ENCODE data around the gene ST6GALNAC4.

ST6GALNAC4 gene

DNA sequence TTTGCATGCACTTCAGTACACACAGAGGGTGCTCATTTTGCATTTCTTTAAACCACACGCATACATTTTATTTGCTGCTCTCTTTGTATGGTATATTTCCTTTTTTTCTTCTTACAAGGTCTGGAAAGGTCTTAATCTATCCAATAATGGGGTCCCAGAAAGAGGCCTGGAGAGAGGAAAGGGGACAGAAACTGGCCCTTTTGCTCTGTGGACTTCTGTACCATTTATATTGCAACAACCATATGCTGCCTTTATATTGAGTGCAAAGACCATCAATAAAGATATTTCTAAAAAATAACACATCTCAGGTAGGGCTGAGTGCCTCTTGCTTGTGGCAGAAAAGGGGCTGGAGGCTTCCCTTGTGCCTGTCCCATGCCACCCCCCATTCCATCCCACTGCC lies 36.3 kb upstream of the ST6GALNAC4 start:
- TF ChIP-seq, protein P1, sequence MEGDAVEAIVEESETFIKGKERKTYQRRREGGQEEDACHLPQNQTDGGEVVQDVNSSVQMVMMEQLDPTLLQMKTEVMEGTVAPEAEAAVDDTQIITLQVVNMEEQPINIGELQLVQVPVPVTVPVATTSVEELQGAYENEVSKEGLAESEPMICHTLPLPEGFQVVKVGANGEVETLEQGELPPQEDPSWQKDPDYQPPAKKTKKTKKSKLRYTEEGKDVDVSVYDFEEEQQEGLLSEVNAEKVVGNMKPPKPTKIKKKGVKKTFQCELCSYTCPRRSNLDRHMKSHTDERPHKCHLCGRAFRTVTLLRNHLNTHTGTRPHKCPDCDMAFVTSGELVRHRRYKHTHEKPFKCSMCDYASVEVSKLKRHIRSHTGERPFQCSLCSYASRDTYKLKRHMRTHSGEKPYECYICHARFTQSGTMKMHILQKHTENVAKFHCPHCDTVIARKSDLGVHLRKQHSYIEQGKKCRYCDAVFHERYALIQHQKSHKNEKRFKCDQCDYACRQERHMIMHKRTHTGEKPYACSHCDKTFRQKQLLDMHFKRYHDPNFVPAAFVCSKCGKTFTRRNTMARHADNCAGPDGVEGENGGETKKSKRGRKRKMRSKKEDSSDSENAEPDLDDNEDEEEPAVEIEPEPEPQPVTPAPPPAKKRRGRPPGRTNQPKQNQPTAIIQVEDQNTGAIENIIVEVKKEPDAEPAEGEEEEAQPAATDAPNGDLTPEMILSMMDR (IDR thresholded peaks at IDR 0.05): no peak

DNA sequence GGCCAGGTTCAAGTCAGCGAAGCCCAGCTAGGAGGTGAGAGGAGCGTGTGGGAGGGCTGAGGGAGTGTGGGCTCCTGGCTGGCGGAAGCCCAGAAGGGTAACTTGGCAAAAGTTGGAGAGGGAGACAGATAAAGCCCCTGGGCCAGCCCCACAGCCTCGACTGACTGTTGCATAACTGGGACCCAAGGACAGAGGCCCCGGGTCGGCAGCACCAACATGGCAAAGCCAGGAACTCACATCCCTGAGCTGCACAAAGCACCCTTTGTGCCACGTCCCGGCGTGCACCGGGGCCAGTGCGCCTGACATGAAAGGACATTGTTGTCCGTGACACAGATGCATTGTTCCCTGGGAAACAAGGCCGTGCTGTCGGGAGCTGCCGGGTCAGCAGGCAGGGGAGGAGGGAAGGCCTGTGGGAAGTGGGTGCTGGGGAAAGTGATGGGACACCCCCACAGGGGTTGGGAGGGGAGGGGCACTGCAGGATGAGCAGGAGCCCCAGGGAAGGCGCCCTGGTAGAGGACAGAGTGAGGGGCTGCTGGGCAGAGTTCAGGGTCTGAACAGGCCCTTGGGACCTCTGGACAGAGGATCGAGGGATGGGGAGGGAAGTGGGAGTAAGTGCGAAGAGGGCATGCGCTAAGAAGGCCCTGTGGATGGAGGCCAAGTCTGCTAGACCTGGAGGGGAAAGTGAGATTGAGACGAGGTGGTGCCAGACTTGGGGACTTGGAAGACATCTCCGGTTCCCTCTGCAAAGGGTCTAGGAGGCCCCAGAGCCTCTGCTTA lies 33.9 kb upstream of the ST6GALNAC4 start:
- TF ChIP-seq, protein P1 (IDR thresholded peaks at IDR 0.05): no peak

DNA sequence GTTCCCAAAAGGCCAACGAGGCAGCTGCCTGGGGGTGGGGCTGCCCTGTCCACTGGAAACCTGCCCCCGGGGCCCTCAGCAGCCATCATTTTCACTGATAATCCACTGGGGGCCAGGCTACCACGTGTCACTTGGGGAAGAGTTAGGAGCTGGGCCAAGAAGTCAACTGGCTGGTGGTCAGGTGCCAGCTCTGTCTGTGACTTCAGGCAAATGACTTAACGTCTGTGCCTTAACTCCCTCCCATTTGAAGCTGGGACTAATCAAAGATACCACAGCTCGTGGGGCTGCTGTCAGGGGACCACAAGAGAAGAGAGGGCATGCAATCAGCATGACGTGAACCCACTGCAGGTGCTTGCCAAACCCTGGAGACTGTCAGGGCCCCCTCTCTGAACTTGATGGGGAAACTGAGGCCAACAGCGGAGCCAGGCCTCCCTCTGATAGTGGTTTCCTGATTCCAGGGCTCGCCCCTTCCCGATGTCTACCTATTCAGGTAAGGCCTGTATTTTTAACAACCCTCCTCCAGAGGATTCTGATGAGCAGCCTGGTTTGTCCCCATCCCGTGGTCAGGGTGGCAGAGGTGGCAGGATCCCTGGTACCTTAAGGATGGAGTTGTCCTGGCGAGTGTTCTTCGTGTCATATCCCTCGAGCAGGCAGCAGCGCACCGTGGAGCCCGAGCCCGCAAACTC lies 33.1 kb upstream of the ST6GALNAC4 start:
- TF ChIP-seq, protein P1 (IDR thresholded peaks at IDR 0.05): no peak

DNA sequence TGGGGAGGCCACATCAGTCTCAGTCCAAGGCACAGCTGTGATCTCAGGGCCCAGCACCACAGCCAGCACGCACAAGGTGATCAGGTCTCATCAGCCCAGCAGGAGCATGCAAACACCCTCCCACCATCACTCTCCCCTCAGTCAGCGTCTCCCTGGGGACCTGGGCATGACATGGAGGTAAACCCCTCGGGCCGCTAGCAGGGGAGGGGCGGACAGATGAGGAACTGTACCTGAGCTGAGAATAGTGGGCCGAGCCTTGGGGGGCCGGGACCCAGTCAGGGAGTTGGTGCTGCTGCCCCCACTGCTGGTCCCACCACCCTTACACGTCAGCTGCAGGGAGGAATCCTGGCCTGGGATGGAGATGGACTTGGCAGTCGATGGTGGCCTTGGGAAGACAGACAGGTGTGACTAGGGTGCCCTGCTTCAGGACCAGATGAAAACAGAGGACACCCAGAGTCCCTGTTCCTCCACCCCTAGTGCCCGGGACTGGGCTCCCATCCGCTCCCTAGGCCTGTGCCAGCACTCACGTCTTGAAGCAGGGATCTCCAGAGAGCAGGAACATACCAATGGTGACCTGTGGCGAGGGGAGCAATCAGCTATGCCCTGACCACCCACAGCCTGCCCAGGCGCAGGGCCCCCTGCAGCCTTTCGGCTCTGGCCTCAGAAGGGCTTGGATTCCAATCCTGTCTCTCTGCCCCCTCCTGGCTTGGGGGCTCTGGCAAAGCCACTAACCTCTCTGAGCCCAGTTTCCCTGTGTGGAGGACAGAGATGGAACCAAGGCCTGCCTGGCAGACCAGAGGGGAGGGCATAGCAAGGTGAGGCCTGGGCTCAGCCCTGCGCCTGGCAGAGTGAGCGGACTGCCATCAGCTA lies 31.2 kb upstream of the ST6GALNAC4 start:
- TF ChIP-seq, protein P1 (IDR thresholded peaks at IDR 0.05): no peak

DNA sequence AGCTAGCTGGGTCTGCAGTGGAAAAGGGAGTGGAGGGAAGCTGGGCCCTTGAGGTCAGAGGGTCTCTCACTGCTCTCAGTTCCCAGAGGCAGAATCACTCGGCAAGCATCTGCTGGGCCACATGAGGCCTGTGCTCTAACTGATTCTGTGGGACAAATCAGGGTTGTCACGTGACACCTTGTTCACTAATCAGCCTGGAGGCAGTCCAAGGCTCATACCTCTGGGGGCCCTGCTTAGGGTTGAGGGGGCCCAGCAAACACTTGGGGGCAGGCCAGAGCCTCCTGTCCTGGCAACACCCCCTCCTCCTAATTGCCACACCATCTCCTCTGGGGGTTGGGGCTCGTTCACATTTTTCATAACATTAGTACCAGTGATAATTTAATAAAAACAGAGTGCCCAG lies 29.9 kb upstream of the ST6GALNAC4 start:
- TF ChIP-seq, protein P1 (IDR thresholded peaks at IDR 0.05): no peak

DNA sequence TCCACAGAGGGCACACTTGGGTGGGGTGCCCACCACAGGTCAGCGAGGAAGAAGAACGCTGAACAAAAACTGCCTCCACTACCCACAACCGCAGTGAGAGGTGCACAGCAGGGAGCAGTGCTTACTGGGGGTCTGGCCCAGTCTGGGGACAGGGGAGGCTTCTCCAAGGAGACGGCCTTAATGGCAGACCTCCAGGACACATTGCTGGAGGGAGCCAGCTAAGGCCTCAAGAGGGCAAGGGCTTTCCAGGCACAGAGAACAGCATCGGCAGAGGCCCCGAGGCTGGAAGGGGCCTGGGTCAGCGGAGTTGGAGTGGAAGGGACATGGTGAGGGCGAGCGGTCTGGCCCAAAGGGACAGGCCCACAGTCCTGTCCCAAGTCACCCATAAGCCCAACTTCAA lies 29.1 kb upstream of the ST6GALNAC4 start:
- TF ChIP-seq, protein P1 (IDR thresholded peaks at IDR 0.05): no peak

DNA sequence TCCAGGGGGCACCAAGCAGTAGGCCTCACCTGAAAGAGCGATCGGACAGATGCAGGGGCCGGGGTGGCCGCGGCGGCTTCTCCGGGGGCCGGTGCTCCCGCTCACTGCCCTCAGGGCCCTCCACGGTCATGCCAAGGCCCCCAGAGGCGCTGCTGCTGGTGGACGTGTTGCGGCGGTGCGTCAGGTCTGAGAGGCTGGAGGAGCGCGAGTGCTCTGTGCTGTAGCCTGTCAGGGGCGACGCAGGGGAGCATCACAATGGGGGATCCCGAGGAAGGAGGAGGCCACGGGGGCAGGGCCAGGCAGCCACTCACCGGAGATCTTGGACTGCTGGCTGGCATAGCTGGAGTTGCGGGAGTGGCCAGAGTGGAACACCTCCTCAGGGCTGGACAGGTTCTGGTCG lies 28.5 kb upstream of the ST6GALNAC4 start:
- TF ChIP-seq, protein P1 (IDR thresholded peaks at IDR 0.05): no peak

Measured in LNCAP (cell line).